ENCODE measurements around the gene BLACAT1.

The BLACAT1 gene

GRCh38 chr1:205470131-205470530, 14.3 kb upstream of the BLACAT1 start:
- TF ChIP-seq CTCF (IDR thresholded peaks at IDR 0.05) = no peak
- Histone ChIP-seq H3K4me3 (ENCODE audit: low read depth in 1 of 2, low read length in 1 of 2) (no peak overlapping the region), H3K27me3 (peaks cover 83% of the 10 kb centered on the region), H3K36me3 (no peaks in the 10 kb centered on the region), H3K27ac (no peak overlapping the region), H3K4me1 (ENCODE audit: control insufficient read depth in 1 of 2, insufficient read depth in 1 of 2, low read depth in 1 of 2, low read length in 1 of 2) (no peaks in the 10 kb centered on the region), H3K9me3 (no peaks in the 10 kb centered on the region)

GRCh38 chr1:205466595-205467220, 10.9 kb upstream of the BLACAT1 start:
- Histone ChIP-seq H3K9me3 (no peaks in the 10 kb centered on the region), H3K27me3 (peaks cover 96% of the 10 kb centered on the region), H3K27ac (no peak overlapping the region), H3K4me3 (ENCODE audit: low read depth in 1 of 2, low read length in 1 of 2) (no peak overlapping the region), H3K36me3 (no peaks in the 10 kb centered on the region), H3K4me1 (ENCODE audit: control insufficient read depth in 1 of 2, insufficient read depth in 1 of 2, low read depth in 1 of 2, low read length in 1 of 2) (no peaks in the 10 kb centered on the region)
- TF ChIP-seq CTCF (IDR thresholded peaks at IDR 0.05) = no peak

GRCh38 chr1:205465392-205465791, 9.5 kb upstream of the BLACAT1 start:
- H3K4me3 ChIP-seq (ENCODE audit: low read depth in 1 of 2, low read length in 1 of 2) = no peak overlapping the region
- no peaks in the 10 kb centered on the region for H3K4me1 ChIP-seq (ENCODE audit: control insufficient read depth in 1 of 2, insufficient read depth in 1 of 2, low read depth in 1 of 2, low read length in 1 of 2)
- H3K36me3 ChIP-seq = no peaks in the 10 kb centered on the region
- peaks cover 99% of the 10 kb centered on the region for H3K27me3 ChIP-seq
- no peak overlapping the region for H3K27ac ChIP-seq
- H3K9me3 ChIP-seq = no peaks in the 10 kb centered on the region
- TF ChIP-seq CTCF (IDR thresholded peaks at IDR 0.05) = no peak

- Histone ChIP-seq H3K36me3 (no peaks in the 10 kb centered on the region), H3K9me3 (no peaks in the 10 kb centered on the region), H3K4me3 (ENCODE audit: low read depth in 1 of 2, low read length in 1 of 2) (no peak overlapping the region), H3K27ac (no peak overlapping the region), H3K27me3 (peaks cover 99% of the 10 kb centered on the region), H3K4me1 (ENCODE audit: control insufficient read depth in 1 of 2, insufficient read depth in 1 of 2, low read depth in 1 of 2, low read length in 1 of 2) (no peaks in the 10 kb centered on the region)
- no peak for TF ChIP-seq CTCF (IDR thresholded peaks at IDR 0.05)
Measured at GRCh38 chr1:205458777-205459566, 3.1 kb upstream of the BLACAT1 start.

- Histone ChIP-seq H3K27ac (no peak overlapping the region), H3K4me1 (ENCODE audit: control insufficient read depth in 1 of 2, insufficient read depth in 1 of 2, low read depth in 1 of 2, low read length in 1 of 2) (no peaks in the 10 kb centered on the region), H3K27me3 (peaks cover 99% of the 10 kb centered on the region), H3K4me3 (ENCODE audit: low read depth in 1 of 2, low read length in 1 of 2) (no peak overlapping the region), H3K36me3 (no peaks in the 10 kb centered on the region), H3K9me3 (no peaks in the 10 kb centered on the region)
- TF ChIP-seq CTCF (IDR thresholded peaks at IDR 0.05) = no peak
Measured at GRCh38 chr1:205456868-205457745, 1.3 kb upstream of the BLACAT1 start.

Data from neutrophil (primary cell).